ENCODE measurements around the gene ZNF486.
"Not testable (repeated sequence)": the region's sequence is repeated elsewhere in the genome, so short reads cannot be mapped to it uniquely, and the experiment has no call there.

The ZNF486 gene

DNA sequence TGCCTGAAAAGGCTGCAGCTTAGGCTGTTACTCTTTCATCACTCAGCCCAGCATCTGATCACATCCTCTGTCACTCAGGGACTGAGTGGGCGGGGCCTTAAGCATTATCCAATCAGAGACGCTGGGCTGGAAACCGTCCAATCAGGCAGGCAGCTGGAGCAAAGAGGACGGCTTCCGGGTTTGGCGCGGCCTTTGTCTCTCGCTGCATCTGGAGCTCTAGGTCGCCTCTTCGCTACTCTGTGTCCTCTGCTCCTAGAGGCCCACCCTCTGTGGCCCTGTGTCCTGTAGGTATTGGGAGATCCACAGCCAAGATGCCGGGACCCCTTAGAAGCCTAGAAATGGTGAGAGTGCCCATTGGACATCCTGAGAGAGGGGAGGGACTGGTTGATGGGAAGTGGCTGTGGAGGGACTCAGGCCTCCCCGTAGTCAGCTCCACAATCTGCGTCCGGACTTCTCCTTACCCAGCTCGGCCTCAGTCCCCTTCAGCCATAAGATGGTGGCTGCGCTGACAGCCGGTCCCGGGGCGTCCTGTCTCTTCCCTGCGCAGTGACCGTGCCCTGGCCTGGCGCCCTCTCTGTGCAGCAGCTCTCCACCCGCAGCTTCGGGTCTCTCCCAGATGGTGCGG is at the start of gene ZNF486:
Gene ZNF486 (plus strand): TSS at position 195 of the 625 bp plus-strand sequence. CDS start 117 bp downstream, at position 312.
- peak; percentile 6 to 33 for DNase-seq

GRCh38 chr19:20118064-20118839 is 48.8 kb upstream of the ZNF486 start:
- DNase-seq: not testable (repeated sequence)

GRCh38 chr19:20124879-20125278 is 42.1 kb upstream of the ZNF486 start:
- DNase-seq: no peak

DNA sequence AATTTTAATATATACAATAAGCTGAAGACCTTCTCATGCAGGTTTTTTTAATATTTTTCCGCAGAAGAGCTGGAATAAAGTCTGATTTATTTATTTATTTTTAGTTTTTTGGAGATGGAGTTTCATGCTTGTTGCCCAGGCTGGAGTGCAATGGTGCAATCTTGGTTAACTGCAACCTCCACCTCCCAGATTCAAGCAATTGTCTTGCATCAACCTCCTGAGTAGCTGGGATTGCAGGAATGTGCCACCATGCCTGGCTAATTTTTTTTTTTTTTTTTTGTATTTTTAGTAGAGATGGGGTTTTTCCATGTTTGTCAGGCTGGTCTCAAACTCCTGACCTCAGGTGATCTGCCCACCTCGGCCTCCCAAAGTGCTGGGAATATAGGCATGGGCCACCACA is 34.1 kb upstream of the ZNF486 start:
- not testable (repeated sequence) for DNase-seq

GRCh38 chr19:20137714-20138113 is 29.3 kb upstream of the ZNF486 start:
- not testable (repeated sequence) for DNase-seq

GRCh38 chr19:20151617-20152145 is 15.3 kb upstream of the ZNF486 start:
- no peak for DNase-seq

- DNase-seq: not testable (repeated sequence)
These were observed 14.5 kb upstream of the ZNF486 start for GRCh38 chr19:20152506-20152905.

DNA sequence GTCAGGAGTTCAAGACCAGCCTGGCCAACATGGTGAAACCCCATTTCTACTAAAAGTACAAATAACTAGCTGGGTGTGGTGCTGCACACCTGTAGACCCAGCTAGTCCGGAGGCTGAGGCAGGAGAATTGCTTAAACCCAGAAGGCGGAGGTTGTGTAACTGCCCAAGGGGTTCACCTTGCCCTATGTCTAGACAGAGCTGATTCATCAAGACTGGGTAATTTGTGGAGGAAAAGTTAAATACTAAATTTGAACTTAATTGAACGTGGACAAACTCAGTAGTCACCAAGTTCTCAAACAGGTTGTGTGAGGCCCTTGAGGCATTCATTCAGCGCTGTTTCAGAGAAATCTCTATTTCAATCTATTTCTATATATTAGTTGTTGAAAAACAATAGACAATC is 13.7 kb upstream of the ZNF486 start:
- no peak for DNase-seq

DNA sequence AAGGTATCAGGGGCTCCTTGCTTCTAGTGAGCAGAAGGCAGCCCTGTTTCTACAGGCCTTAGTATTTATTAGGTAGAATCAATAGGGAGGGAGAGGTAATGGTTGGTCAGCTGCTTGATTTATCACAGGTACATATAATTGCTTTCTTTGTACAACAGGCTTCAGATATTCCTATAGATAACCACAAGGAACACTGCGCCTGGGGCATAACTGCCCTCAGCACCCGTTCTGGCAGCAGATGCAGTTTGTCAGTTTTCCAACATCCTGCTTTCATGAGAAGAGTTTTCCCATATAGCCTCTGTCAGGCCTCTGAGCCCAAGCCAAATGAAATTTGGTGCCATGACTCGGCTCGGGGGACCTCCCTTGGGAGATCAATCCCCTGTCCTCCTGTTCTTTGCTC is 12.4 kb upstream of the ZNF486 start:
- peak in 1 of 2 experiments; percentile 1 for DNase-seq

DNA sequence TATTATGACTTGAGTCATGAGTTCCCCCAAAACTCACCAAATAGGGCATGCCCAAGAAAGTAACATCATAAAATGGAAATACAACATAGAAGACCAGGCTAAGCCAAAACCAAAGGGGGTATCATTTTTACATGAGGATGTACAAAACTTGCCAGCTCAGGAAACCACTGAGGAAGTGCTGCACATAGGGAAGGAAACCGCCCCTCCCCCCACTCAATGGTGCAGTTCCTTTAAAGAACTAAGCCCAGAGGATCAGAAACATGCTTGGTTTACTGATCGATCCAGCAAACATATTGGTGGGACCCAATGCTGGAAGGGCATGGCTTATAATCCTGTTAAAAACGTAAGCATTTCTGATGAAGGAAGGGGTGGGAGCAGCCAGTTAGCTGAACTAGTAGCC is 4.2 kb upstream of the ZNF486 start:
- no peak for DNase-seq

DNA sequence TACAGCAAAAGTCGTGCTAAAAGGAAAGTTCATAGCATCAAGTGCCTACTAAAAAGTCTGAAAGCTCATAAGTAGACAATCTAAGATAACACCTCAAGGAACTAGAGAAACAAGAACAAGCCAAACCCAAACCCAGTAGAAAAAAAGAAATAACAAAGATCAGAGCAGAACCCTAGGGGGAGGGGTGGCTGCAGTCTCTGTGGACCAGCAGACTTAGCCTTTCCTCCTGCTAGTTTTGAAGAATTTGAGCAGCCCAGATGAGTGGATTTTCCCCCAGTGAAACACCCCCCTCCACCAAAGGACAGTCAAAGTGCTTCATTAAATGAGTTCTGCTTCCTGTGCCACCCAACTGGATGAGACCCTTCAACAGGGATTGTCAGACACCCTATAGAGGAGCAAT is 2.6 kb upstream of the ZNF486 start:
- no peak for DNase-seq

GRCh38 chr19:20165971-20166592 is 932 bp upstream of the ZNF486 start:
- no peak for DNase-seq

DNA sequence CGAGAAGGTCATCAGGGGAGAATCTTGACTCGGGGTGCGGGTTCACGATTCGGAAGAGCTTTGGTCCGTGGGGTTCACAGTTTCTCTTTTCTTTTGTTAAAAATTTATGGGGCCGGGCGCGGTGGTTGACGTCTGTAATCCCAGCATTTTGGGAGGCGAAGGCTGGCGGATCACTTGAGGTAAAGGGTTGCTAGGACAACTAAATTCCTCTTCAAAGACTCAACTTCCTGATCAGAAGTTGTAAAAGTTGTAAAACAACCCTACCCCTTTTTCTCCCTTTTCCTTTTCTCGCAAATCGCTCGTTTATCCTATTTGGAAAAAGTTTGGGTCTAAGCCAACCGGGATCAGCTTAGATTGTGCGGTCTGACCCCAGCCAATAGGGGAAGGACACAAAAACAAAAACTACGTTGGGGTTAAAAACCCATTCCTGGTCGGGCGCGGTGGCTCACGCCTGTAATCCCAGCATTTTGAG is 673 bp downstream of the ZNF486 start:
- no peak for DNase-seq

GRCh38 chr19:20171285-20171684 is 4.3 kb downstream of the ZNF486 start:
- no peak for DNase-seq

DNA sequence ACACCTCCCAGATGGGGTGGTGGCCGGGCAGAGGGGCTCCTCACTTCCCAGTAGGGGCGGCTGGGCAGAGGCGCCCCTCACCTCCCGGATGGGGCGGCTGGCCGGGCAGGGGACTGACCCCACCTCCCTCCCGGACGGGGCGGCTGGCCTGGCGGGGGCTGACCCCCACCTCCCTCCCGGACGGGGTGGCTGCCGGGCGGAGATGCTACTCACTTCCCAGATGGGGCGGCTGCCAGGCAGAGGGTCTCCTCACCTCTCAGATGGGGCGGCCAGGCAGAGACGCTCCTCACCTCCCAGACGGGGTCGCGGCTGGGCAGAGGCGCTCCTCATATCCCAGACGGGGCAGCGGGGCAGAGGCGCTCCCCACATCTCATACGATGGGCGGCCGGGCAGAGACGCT is 8.8 kb downstream of the ZNF486 start:
- not testable (repeated sequence) for DNase-seq

DNA sequence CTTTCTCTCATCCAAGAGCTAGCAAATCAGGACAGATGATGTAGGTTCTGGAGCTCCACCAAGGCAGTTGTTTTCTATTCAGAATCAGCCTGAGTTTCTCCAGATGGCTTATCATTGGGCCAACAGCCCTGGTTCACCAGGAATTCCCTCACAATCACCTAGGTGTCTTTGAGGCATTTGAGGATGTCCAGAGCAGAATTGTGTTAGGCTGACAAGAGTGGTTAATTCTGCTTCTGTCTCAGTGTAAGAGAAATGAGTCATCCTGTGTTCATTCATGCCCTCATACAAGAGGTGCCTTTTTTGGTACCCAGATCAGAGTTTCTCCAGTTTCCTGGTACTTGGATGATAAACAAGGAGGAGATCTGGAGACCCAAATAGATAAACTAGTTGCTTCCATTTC is 12.9 kb downstream of the ZNF486 start:
- not testable (repeated sequence) for DNase-seq

GRCh38 chr19:20182222-20182785 is 15.3 kb downstream of the ZNF486 start:
- DNase-seq: no peak

DNA sequence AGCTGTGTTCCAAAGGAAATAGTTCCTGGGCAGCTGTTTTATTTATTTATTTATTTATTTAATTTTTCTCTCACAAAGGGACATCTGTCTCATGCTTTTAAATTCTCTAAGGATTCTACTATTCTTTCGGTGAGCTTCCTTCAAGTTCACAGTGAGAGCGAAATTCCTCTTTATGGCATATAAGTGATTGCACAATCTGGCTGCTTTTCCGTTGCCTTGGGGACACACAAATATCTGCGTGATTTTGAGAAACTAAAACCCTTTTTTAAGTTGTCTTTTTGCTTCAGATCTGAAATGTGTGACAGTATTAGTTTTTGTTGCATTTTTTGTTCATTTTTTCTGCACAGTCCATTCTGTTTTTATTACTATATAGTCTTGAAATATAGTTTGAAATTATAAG is 19.2 kb downstream of the ZNF486 start:
- DNase-seq: no peak

DNA sequence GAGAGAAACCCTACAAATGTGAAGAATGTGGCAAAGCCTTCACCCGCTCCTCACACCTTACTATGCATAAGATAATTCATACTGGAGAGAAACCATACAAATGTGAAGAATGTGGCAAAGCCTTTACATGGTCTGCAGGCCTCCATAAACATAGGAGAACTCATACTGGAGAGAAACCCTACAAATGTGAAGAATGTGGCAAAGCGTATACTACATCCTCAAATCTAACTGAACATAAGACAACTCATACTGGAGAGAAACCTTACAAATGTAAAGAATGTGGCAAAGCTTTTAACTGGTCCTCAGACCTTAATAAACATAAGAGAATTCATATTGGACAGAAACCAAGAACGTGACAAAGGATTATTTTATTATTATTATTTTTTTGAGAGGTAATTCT is 30.7 kb downstream of the ZNF486 start:
- no peak for DNase-seq

DNA sequence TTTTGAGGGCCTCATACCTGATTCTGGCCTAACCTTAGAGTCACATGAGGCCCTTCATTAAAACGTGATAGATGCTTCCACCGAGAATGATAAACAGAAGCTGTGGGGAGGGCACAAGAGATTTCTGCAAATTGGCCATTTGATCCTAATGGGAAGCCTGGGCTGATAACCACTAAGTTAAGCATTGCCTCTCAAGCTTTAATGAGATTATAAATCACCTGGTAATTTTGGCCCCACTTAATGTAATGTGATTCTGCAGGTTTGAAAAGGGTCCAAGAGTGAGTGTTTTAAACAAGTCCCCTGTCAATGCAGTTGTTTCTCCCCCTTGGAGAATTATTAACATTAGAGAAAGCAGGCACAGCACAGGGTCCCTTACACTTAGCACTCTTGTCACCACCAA is 42.0 kb downstream of the ZNF486 start:
- no peak for DNase-seq

DNA sequence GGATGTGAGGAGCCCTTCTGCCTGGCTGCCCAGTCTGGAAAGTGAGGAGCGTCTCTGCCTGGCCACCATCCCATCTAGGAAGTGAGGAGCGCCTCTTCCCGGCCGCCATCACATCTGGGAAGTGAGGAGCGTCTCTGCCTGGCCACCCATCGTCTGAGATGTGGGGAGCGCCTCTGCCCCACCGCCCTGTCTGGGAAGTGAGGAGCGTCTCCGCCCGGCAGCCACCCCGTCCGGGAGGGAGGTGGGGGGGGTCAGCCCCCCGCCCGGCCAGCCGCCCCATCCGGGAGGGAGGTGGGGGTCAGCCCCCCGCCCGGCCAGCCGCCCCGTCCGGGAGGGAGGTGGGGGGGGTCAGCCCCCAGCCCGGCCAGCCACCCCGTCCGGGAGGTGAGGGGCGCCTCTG is 47.4 kb downstream of the ZNF486 start:
- not testable (repeated sequence) for DNase-seq

- not testable (repeated sequence) for DNase-seq
These were observed 54.6 kb downstream of the ZNF486 start for GRCh38 chr19:20221605-20222004.

DNA sequence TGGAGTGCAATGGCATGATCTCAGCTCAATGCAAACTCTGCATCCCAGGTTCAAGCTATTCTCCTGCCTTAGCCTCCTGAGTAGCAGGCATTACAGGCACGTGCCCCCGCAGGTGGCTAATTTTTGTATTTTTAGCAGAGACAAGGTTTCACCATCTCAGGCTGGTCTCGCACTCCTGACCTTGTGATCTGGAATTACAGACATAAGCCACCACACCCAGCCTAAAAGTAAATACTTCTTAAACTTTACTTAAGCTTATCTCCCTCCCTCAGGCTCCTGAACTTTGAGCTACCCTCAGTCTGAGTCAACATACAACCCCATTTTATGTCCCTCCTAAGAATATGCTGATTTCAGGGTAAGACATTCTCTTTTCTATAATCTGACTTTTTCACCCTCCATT is 66.1 kb downstream of the ZNF486 start:
- DNase-seq: no peak

Data from NCI-H526 (cell line).